HG03457 (cell line): ENCODE measurements around the gene TMEM258.

Experiments
- ATAC-seq: cut with Tn5 transposase; IDR thresholded peaks from one replicate; pipeline ENCODE4 v1.9.1; 2021; ENCODE audit warnings: moderate number of reproducible peaks; ENCODE audit not compliant: unreplicated experiment

The TMEM258 gene

GRCh38 chr11:61777234-61778090, 14.9 kb downstream of the TMEM258 start:
- no peak for ATAC-seq

GRCh38 chr11:61776561-61777075, 15.8 kb downstream of the TMEM258 start:
- ATAC-seq, result no peak

GRCh38 chr11:61775606-61776554, 16.5 kb downstream of the TMEM258 start:
- no peak for ATAC-seq

DNA sequence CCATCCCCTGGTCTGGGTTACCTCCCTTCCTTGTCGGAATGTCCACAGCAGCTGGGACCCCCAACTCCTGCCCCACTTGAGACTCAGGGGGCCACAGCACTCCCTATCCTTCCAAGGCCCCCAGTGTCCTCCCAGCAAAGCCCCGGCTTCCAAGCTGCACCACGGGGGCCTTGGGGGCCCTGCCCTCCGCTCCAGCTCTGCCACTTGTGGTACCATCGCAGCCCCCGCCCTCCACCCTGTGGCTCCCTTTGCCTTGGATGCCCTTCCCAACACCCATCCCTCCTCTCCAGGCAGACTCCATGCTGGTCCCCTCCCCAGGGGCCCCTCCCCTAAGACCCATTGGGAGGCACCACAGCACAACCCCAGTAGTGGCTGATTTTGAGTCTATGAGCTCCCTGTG, 17.3 kb downstream of the TMEM258 start:
- ATAC-seq, result no peak

DNA sequence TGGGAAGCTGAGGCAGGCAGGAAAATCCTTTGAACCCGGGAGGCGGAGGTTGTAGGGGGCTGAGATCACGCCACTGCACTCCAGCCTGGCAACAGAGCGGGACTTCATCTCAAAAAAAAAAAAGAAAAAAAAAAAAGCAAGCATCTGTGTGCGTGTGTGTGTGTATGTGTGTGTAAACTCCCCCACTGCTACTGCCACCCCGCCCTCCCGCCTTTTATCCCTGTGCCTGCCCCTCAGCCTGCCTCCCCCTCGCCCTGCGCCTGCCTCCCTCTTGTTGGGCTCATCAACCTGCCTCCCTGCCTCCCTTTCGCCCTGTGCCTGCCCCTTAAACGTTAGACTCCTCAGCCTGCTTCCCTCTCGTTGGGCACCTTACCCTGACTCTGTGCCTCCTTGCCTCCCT, 18.0 kb downstream of the TMEM258 start:
- ATAC-seq, result no peak

GRCh38 chr11:61773809-61774208, 18.6 kb downstream of the TMEM258 start:
- no peak for ATAC-seq

GRCh38 chr11:61773356-61773755, 19.0 kb downstream of the TMEM258 start:
- no peak for ATAC-seq

- no peak for ATAC-seq
These were observed 20.4 kb downstream of the TMEM258 start for GRCh38 chr11:61771985-61772455.

GRCh38 chr11:61771195-61771894, 21.1 kb downstream of the TMEM258 start:
- ATAC-seq, result no peak

- ATAC-seq, result no peak
These were observed 22.3 kb downstream of the TMEM258 start for GRCh38 chr11:61769946-61770683.

DNA sequence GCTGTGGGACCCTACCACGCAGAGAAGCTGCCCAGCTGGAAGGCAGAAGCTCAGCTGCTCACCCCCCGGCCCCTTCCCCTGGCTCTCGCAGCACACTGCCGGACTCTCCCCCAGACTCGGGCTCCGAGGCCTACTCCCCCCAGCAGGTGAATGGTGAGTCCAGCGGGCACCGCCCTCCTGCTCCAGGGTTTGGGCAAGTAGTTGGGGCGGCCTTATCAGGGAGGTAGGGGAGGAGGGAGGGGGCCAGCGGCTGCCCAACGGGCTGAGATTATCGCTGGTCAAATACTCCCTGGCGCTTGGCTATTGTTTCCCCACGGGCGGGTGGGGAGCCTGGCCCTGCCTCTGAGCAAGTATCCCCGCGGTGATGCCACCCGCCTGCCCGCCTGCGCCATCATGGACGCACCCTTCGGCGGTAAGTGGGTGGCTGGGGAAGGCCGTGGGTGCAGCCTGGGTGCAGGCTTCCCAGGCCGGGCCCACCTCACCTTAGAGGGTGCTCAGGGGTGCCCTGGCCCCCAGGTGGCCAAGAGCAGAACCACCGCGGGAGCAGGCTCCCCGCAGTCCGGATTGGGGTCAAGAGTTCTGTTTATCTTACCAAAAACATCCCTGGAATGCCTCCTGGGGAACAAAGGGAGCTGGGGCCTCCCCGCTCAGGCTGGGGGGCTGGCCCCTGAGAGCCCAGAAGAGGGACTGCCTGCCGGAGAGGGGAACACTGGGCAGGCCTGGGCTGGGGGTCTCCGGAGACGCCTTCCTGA, 23.1 kb downstream of the TMEM258 start:
- no peak for ATAC-seq

DNA sequence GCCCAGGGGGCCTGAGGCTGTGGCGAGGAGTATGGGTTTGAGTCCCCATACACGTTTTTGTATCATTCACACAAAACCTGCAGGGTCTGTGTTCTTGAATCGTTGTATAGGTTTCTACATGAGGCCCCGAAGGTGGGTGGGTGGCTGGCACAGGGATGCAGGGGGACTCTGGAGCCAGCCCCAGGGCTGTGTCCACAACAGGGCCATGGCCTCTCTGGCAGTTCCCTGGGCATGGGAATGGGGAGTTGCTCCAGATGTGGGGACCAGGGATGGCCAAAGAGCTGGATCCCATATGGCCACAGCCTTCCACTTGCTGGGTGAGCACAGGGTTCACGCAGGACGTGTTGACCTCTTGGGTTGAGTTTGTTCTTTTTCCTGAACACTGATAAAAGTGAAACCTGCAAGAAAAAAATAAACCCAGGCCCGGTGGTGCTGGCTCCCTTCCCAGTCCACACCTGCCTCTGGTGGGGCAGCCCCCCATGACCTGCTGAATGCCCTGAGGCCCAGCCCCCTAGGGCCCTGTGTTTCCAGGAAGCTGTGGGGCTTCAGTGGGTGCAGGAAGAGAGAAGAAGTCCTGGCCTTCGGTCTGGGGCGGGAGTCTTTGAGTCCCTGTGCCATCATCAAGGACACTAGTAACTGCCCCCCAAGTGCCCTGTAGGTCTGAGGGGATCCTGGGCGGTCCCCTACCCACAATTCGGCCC, 23.9 kb downstream of the TMEM258 start:
- no peak for ATAC-seq

DNA sequence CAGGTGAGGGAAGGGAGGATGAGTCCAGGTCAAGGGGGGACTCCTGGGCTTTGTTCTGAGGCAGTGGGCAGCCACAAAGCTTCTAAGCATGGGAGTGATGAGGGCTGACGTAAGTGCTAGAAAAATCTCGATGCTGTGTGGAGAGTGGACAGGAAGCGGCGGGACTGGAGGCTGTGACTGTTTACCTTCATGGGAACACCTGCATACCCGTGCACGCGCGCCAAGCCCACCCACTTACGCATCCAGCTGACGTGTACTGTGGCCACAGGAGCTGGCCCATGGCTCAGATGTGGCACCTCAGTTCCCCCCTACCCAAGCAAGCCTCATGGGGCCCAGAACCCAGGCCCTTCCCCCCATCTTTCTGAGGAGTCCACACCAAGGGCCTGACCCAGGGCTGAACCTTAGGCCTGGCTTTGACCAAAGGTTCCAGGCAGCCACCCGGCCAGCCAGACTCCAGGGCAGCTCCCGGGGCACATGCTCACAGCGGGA, 26.0 kb downstream of the TMEM258 start:
- ATAC-seq, result no peak

- no peak for ATAC-seq
These were observed 26.7 kb downstream of the TMEM258 start for GRCh38 chr11:61765550-61766253.

GRCh38 chr11:61764606-61765260, 27.7 kb downstream of the TMEM258 start:
- ATAC-seq, result no peak

DNA sequence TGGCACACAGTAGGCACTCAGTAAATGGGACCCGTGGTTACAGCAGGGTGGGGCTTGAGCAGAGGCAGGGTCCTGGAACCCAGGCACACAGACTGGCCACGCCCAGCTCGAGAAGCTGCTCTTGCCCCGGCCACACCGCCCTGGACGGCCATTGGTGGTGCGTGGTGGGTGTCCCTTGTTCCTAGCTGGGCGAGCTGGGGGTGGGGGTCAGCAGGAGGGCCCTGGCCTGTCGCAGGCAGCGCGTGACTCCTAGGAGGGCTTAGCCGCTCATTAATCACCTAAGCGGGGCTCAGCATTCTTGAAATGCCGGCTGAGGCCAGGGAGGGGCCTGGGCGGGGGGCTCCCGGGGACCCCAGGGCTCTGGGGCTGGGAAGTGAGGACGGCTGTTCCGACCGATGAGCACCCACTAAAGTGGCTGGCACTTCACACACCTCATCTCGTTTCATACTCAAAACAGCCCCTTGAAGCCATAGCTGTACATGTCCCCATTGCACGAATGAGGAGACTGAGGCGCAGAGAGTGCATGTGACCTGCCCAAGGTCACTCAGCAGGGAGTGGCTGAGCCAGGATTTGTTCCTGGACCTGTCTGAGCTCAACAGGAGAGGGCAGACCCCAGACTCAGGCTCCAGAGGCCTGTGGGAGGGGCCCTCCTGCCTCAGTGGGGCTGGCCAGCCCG, 28.3 kb downstream of the TMEM258 start:
- no peak for ATAC-seq

GRCh38 chr11:61762798-61763197, 29.6 kb downstream of the TMEM258 start:
- ATAC-seq, result no peak
